GM10248 (cell line): ENCODE measurements around the gene RABL2B.
"Not testable (repeated sequence)": the region's sequence is repeated elsewhere in the genome, so short reads cannot be mapped to it uniquely, and the experiment has no call there.

Experiments used
- CTCF ChIA-PET: fragments of 300-600 bp; sonication (Branson Sonifier 250); formaldehyde crosslinking; extraction: SDS; loops from one replicate; lab custom pipeline; 2021; ENCODE audit warnings: antibody characterized with exemption; lab: Yijun Ruan, JAX
- POLR2A ChIA-PET: fragments of 350-650 bp; sonication (Branson Sonifier 250); formaldehyde crosslinking; extraction: SDS; loops from one replicate; lab custom pipeline; 2020; ENCODE audit warnings: antibody characterized with exemption; lab: Yijun Ruan, JAX
- DNase-seq: peaks from one replicate; pipeline ENCODE4 v3.0.0; 2012; ENCODE audit errors: extremely low spot score
- CTCF ChIP-seq: IDR thresholded peaks from 2 replicates; pipeline ENCODE4 v1.5.1; 2012; ENCODE audit warnings: mild to moderate bottlenecking, low read depth; ENCODE audit errors: extremely low read depth, missing control alignments, control extremely low read depth

Gene RABL2B

GRCh38 chr22:50747521-50747920 is 35.9 kb downstream of the RABL2B start:
- DNase-seq, POLR2A ChIA-PET, CTCF ChIA-PET: not testable (repeated sequence)

- DNase-seq, CTCF ChIA-PET, POLR2A ChIA-PET: not testable (repeated sequence)
These were observed 39.0 kb downstream of the RABL2B start for GRCh38 chr22:50744424-50744823.

- POLR2A ChIA-PET, DNase-seq: not testable (repeated sequence)
- CTCF ChIA-PET: interaction anchor here (1.4 kb wide), 1 partner anchor 49 kb away, joined by 3 read pairs; no protein-coding TSS in a partner anchor
These were observed 42.7 kb downstream of the RABL2B start for GRCh38 chr22:50740714-50741113.

DNA sequence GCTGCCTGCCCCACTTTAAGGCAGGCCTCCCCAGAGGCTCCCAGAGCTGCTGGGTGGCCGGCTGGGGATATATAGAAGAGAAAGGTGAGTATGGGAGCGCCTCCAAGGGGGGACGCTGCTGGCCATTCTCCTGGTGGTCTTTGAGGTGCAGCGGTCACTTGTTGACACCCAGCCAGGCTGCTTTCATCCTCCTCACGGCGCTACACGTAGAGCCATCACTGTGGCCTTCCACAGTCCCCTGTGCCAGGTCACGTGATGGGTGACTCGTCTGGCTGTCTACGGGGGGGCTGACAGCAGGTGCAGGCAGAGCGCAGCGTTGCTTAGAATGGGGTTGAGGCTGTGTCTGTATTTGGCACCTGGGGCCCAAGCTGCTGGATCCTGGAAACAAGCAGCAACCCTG is 43.5 kb downstream of the RABL2B start:
- ChIA-PET POLR2A (no interaction called here), CTCF (interaction anchor here (1.4 kb wide), 1 partner anchor 49 kb away, joined by 3 read pairs; no protein-coding TSS in a partner anchor)
- no peak for DNase-seq
- no peak for TF ChIP-seq CTCF

DNA sequence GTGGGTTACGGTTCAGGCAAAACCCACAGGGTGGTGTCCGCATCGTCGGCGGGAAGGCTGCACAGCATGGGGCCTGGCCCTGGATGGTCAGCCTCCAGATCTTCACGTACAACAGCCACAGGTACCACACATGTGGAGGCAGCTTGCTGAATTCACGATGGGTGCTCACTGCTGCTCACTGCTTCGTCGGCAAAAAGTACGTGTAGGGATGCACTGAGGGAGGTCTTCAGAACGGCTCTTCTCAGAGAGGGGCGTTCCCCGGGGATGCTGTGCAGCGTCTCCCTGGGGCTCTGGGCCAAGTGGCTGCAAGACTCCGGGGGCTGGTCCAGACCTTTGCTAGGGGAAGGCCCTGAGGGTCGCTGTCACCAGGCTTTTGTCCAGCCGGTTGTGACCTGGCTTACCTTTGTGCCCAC is 44.2 kb downstream of the RABL2B start:
- no peak for DNase-seq
- POLR2A ChIA-PET: no interaction called here
- CTCF ChIA-PET: interaction anchor here (1.4 kb wide), 1 partner anchor 48 kb away, joined by 3 read pairs; no protein-coding TSS in a partner anchor
- no peak for TF ChIP-seq CTCF

GRCh38 chr22:50738649-50739227 is 44.7 kb downstream of the RABL2B start:
- ChIA-PET POLR2A (no interaction called here), CTCF (no interaction called here)
- no peak for DNase-seq
- TF ChIP-seq CTCF: no peak

DNA sequence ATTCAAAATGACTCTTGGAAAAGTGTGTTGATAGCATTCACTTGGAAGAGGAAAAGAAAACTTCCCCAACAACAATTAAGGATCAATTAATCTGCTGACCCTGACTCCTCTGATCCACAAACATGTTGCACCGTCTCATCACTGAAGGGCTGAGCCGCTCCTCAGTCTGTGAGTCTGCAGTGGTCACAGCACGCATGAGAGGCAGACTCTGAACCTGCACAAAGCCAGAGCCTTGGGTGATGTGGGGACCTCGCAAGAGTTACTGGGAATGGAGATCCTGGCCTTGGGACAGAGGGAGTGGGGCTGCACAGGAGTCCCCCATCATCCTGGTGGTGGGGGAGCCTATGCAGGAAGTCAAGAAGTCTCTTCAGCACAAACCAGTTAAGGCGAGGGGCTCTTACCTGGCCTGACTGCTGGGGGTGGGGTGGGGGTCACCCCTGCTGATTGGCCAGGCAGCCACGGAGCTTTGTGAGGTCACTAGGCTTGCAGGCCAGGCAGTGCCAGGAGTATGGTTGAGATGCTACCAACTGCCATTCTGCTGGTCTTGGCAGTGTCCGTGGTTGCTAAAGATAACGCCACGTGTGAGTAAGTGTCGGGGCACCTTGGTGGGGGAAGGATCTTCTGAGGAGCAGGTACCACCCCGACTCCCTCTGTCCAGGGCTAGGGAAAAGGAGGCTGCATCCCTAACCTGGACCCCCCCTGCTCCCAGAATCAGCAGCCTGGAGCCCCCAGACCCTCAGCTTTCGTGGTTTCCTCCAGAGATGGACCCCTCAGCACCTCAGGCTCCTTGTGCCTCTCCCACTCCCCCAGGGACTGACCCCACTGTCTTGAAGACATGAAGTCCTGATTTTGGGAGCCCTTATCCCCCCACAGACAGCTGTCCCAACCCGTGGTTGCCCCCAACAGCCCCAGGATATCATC is 45.4 kb downstream of the RABL2B start, which contains the start of gene ACR:
ACR (plus strand) TSS at position 477 of the 921 bp plus-strand sequence; CDS start at position 509, 32 bp downstream.
- POLR2A ChIA-PET: no interaction called here
- no peak for DNase-seq
- TF ChIP-seq CTCF: no peak
- CTCF ChIA-PET: no interaction called here

- TF ChIP-seq CTCF: no peak
- POLR2A ChIA-PET: no interaction called here
- DNase-seq: no peak
- CTCF ChIA-PET: no interaction called here
These were observed 47.8 kb downstream of the RABL2B start for GRCh38 chr22:50735739-50736030.
